Esophagus muscularis mucosa (tissue), 4 donors: Measurements from ENCODE around the gene BMPR1A. TPM values are rescaled to one million over a fixed set of nuclear protein-coding genes. Genes with fewer than 3 reads are reported as not detected.

Experiments
- DNase-seq: peaks from one replicate; pipeline ENCODE4 v3.0.0-alpha.2; 2017; ENCODE audit errors: extremely low spot score
- H3K27ac ChIP-seq, 4 donors: fragments of 200-600 bp; sonication (generic); replicated peaks in 1 of 4; 1 replicate in 3 of 4; 2 replicates in 1 of 4; pipeline ENCODE4 v1.5.1; 2016 to 2019; ENCODE audit warnings: mild to moderate bottlenecking in 1 of 4
- H3K27me3 ChIP-seq, 4 donors: fragments of 200-600 bp; sonication (generic); one replicate each; pipeline versions ENCODE4 v1.5.1 to v1.6.0; 2016 to 2019
- H3K36me3 ChIP-seq, 4 donors: fragments of 200-600 bp; sonication (generic); one replicate each; pipeline ENCODE4 v1.5.1; 2016 to 2019
- H3K4me1 ChIP-seq, 4 donors: fragments of 200-600 bp; sonication (generic); one replicate each; pipeline ENCODE4 v1.5.1; 2016 to 2019
- H3K4me3 ChIP-seq, 4 donors: fragments of 200-600 bp; sonication (generic); 1 replicate in 2 of 4; 2 replicates in 2 of 4; pipeline ENCODE4 v1.5.1; 2016 to 2019; ENCODE audit warnings: mild to moderate bottlenecking in 4 of 4, moderate library complexity in 1 of 4
- H3K9me3 ChIP-seq, 4 donors: fragments of 200-600 bp; sonication (generic); 1 replicate in 3 of 4; 2 replicates in 1 of 4; pipeline ENCODE4 v1.5.1; 2016 to 2019
- CTCF ChIP-seq, 3 experiments: fragments of 200-600 bp in 2 of 3; fragments of 450-650 bp in 1 of 3; sonication (generic) in 2 of 3; IDR thresholded peaks; one replicate each; pipeline ENCODE4 v1.5.1; 2017 to 2019; ENCODE audit warnings: antibody characterized with exemption in 3 of 3, mild to moderate bottlenecking in 2 of 3, moderate library complexity in 1 of 3
- EP300 ChIP-seq: sonication (generic); formaldehyde crosslinking; IDR thresholded peaks from one replicate; pipeline ENCODE4 v1.6.1; 2017; ENCODE audit warnings: antibody characterized with exemption
- POLR2A ChIP-seq: fragments of 450-650 bp; IDR thresholded peaks from one replicate; pipeline ENCODE4 v1.6.1; 2017; ENCODE audit warnings: antibody characterized with exemption, moderate library complexity, mild to moderate bottlenecking, low read depth
- POLR2AphosphoS5 ChIP-seq, 2 donors: sonication (generic); formaldehyde crosslinking; IDR thresholded peaks; one replicate each; pipeline ENCODE4 v1.6.1; 2017; ENCODE audit warnings: antibody characterized with exemption in 2 of 2
- WGBS: methylation state at CpG from one replicate; pipeline ENCODE4 v1.1.5; 2018; 5-methylcytosine and 5-hydroxymethylcytosine counted together
- intact Hi-C: fragments of 100-400 bp; cut with DNase I; formaldehyde crosslinking; loops from one replicate; pipeline ENCODE4 v1.15.1; 2023
- total RNA-seq, 4 donors: library from RNA; depleted of rRNA; stranded (reverse); fragments of >200 nt; gene quantifications; one replicate each; pipeline versions ENCODE4 v1.1.0 to v1.2.1, GENCODE V29; 2016

BMPR1A gene
- total RNA-seq, 4 donors from 2014 or later: 66.1 to 110 (median 90.5) TPM

GRCh38 chr10:86962981-86963310, 206.5 kb downstream of the BMPR1A start:
- H3K27ac ChIP-seq: no peak overlapping the region
- no peak overlapping the region for H3K4me3 ChIP-seq
- no peak for DNase-seq
- no peaks in the 10 kb centered on the region for H3K9me3 ChIP-seq
- no peaks in the 10 kb centered on the region for H3K36me3 ChIP-seq
- no peaks in the 10 kb centered on the region for H3K27me3 ChIP-seq
- intact Hi-C loops: no loop called here
- TF ChIP-seq POLR2AphosphoS5 (IDR thresholded peaks at IDR 0.05) (no peak), CTCF (IDR thresholded peaks at IDR 0.05) (no peak), EP300 (no peak), POLR2A (no peak)
- H3K4me1 ChIP-seq: peaks cover 44 to 70% (median 64%) of the 10 kb centered on the region in 4 donors
- 94% methylated on average over 7 of the region's 7 CpGs for WGBS

GRCh38 chr10:86963341-86963919, 207.0 kb downstream of the BMPR1A start:
- H3K4me1 ChIP-seq: peaks cover 44 to 70% (median 64%) of the 10 kb centered on the region in 4 donors
- WGBS: 95% methylated on average over 11 of the region's 12 CpGs
- H3K27me3 ChIP-seq: no peaks in the 10 kb centered on the region
- intact Hi-C loops: no loop called here
- no peaks in the 10 kb centered on the region for H3K36me3 ChIP-seq
- no peak overlapping the region for H3K4me3 ChIP-seq
- TF ChIP-seq POLR2A (no peak), POLR2AphosphoS5 (IDR thresholded peaks at IDR 0.05) (no peak), EP300 (no peak)
- no peaks in the 10 kb centered on the region for H3K9me3 ChIP-seq
- no peak overlapping the region for H3K27ac ChIP-seq
- DNase-seq: no peak

GRCh38 chr10:86964061-86964846, 207.8 kb downstream of the BMPR1A start:
- Histone ChIP-seq H3K9me3 (no peaks in the 10 kb centered on the region), H3K4me1 (peaks cover 41 to 70% (median 64%) of the 10 kb centered on the region in 4 donors), H3K36me3 (no peaks in the 10 kb centered on the region), H3K27ac (no peak overlapping the region), H3K27me3 (no peaks in the 10 kb centered on the region), H3K4me3 (no peak overlapping the region)
- no peak for DNase-seq
- no peak for TF ChIP-seq POLR2A
- TF ChIP-seq EP300: no peak
- TF ChIP-seq CTCF (IDR thresholded peaks at IDR 0.05): no peak
- TF ChIP-seq POLR2AphosphoS5 (IDR thresholded peaks at IDR 0.05): no peak
- intact Hi-C loops: no loop called here
- 87% methylated on average over 3 of the region's 13 CpGs for WGBS

DNA sequence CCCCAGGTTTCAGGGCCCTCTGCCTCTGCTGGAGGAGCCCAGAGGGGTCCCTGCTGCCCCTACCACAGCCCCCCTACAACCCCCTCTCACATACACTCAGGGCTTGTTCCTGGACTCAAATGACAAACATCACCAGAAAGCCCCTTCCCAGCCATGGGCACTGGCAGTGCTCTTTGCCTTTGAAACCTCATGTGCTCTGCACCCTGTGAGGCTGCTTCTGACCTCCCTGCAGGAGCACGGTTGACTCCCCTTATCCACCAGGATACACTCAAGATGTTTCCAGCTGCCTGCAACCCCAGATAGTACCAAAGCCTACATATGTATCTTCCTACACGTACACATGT, 208.4 kb downstream of the BMPR1A start:
- Histone ChIP-seq H3K27ac (no peak overlapping the region), H3K36me3 (no peaks in the 10 kb centered on the region), H3K4me3 (no peak overlapping the region), H3K4me1 (peaks cover 44 to 70% (median 64%) of the 10 kb centered on the region in 4 donors), H3K9me3 (no peaks in the 10 kb centered on the region), H3K27me3 (no peaks in the 10 kb centered on the region)
- WGBS: 89% methylated on average over 2 of the region's 2 CpGs
- intact Hi-C loops: no loop called here
- DNase-seq: peak; percentile 87
- TF ChIP-seq POLR2AphosphoS5 (IDR thresholded peaks at IDR 0.05) (no peak), POLR2A (no peak), EP300 (no peak)

- peak; percentile 19 for DNase-seq
- WGBS: 62% methylated on average over 7 of the region's 11 CpGs
- no peaks in the 10 kb centered on the region for H3K27me3 ChIP-seq
- peaks cover 42 to 69% (median 61%) of the 10 kb centered on the region in 4 donors for H3K4me1 ChIP-seq
- no peaks in the 10 kb centered on the region for H3K36me3 ChIP-seq
- intact Hi-C loops: no loop called here
- H3K9me3 ChIP-seq: no peaks in the 10 kb centered on the region
- no peak overlapping the region for H3K4me3 ChIP-seq
- no peak for TF ChIP-seq CTCF (IDR thresholded peaks at IDR 0.05)
- no peak for TF ChIP-seq POLR2A
- no peak for TF ChIP-seq POLR2AphosphoS5 (IDR thresholded peaks at IDR 0.05)
- no peak for TF ChIP-seq EP300
- peak overlapping the region; percentile 46 to 99 (median 76) for H3K27ac ChIP-seq
Observed at GRCh38 chr10:86965986-86966654, 209.7 kb downstream of the BMPR1A start.
